Measurements from ENCODE around the gene EFR3B.
A peak's percentile ranks its signal among the peaks of the same experiment; 100 is the strongest.
"Not testable (repeated sequence)": the region's sequence is repeated elsewhere in the genome, so short reads cannot be mapped to it uniquely, and the experiment has no call there.

The EFR3B gene, protein sequence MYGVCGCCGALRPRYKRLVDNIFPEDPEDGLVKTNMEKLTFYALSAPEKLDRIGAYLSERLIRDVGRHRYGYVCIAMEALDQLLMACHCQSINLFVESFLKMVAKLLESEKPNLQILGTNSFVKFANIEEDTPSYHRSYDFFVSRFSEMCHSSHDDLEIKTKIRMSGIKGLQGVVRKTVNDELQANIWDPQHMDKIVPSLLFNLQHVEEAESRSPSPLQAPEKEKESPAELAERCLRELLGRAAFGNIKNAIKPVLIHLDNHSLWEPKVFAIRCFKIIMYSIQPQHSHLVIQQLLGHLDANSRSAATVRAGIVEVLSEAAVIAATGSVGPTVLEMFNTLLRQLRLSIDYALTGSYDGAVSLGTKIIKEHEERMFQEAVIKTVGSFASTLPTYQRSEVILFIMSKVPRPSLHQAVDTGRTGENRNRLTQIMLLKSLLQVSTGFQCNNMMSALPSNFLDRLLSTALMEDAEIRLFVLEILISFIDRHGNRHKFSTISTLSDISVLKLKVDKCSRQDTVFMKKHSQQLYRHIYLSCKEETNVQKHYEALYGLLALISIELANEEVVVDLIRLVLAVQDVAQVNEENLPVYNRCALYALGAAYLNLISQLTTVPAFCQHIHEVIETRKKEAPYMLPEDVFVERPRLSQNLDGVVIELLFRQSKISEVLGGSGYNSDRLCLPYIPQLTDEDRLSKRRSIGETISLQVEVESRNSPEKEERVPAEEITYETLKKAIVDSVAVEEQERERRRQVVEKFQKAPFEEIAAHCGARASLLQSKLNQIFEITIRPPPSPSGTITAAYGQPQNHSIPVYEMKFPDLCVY

DNA sequence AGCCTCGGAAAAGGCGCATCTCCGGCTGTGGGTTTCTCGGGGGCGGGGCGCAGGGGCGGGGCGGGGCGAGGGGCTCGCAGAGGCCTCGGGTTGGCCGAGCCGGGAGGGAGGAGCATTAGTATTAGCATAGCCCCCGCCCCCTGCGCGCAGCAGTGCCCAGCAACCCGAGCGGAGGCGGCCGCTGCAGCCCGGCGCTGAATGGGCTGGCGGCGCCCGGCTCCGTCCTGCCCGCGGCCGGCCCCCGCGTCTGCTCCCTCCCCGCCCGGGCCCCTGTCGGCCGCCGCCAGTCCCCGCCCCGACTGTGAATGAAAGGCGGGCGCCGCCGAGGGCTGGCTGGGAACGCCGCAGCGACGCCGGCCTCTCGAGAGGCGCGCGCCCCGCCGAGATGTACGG, at the start of gene EFR3B:
TSS of gene EFR3B (plus strand) at position 149 of the 393 bp plus-strand sequence. CDS start at position 386, 237 bp downstream.
- peak; percentile 75 to 91 (median 78) for DNase-seq (ENCODE audit: low read depth in 2 of 3, low spot score in 1 of 3)

DNA sequence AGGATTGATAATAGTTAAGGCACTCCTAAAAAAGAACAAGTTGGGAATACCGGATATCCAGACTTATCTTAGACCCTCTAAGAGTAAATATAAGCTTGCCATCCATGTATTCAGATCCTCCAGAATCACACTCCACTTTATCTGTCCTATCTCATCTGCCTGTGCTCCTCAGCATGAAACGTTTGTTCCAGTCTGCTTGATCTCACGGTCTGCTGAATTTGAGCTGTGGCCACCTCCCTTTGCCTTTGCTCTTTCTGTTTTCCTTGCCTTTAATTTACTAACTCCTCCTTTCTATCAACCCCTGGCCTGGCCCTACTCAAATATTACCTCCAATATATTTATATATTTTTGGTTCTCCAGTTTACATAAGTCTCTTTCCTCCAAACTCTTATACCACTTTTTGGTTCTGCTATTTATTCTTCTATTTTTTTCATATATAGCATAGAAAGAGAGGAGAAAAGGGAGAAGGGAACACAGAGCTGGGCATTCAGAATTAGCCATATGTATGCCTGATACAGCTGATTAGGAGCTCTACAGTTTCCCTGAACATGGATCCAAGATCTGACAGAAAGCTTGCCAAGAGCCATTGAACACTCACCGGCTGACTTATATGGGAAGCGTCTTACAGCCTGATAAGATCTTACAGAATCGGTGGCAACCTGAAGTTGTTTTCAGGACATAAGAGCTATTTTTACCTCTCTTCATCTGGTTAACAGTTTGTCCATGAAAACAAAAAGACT, 48.3 kb upstream of the EFR3B start:
- no peak for DNase-seq (ENCODE audit: low read depth in 2 of 3, low spot score in 1 of 3)

DNA sequence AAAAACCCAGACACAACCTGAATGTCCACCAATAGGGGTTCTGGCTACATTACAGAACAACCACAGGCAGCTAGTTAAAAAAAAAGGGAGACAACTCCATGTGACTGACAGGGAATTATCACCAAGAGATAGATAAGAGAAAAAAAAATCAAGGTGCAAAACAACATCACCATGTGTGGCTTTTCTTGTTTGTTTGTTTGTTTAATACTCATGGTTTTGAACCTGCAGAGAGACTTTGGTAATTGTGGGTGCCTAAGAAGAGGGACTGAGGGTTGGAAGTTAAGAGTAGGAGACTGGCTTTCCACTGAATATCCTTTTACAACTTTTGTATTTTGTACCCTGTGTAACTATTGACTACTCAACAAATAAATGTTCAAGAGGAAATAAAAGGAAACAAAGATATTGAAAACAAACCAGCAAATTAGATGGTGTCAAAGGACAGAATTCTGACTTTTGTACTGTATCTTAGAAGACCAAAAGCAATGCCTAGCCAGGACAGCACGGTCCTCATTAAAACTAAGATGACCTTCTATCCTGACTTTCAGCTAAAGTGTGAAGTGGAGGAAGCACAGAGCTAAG, 47.6 kb upstream of the EFR3B start:
- DNase-seq (ENCODE audit: low read depth in 2 of 3, low spot score in 1 of 3), result no peak

DNA sequence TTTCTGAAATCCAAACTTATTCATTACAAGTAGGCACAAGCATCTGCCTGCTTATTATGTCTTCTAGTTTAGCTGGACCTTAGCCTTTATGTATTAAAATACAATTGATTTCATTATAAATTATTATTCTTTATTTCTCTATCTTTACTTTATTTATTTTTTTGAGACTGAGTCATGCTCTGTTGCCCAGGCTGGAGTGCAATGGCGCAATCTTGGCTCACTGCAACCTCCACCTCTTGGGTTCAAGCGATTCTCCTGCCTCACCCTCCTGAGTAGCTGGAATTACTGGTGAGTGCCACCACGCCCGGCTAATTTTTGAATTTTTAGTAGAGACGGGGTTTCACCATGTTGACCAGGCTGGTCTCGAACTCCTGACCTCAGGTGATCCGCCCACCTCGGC, 42.8 kb upstream of the EFR3B start:
- not testable (repeated sequence) for DNase-seq (ENCODE audit: low read depth in 2 of 3, low spot score in 1 of 3)

DNA sequence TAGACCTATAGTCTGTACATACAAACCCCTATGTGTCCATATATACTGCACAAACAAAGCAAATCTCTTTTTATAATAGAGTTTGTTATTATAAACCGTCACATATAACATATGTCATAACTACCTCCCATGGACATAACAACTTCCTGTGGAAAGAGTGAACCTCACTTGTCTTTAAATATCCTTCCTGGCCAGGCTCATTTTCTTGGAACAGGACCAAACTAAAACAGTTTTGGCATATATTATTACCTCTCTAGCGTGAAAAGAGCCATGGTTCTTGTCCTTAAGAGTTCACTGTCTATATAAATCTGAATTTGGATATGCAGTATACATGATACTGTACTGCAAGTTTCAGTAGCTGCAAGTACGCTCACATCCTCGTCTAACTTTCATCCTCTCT, 41.8 kb upstream of the EFR3B start:
- DNase-seq (ENCODE audit: low read depth in 2 of 3, low spot score in 1 of 3), result no peak

DNA sequence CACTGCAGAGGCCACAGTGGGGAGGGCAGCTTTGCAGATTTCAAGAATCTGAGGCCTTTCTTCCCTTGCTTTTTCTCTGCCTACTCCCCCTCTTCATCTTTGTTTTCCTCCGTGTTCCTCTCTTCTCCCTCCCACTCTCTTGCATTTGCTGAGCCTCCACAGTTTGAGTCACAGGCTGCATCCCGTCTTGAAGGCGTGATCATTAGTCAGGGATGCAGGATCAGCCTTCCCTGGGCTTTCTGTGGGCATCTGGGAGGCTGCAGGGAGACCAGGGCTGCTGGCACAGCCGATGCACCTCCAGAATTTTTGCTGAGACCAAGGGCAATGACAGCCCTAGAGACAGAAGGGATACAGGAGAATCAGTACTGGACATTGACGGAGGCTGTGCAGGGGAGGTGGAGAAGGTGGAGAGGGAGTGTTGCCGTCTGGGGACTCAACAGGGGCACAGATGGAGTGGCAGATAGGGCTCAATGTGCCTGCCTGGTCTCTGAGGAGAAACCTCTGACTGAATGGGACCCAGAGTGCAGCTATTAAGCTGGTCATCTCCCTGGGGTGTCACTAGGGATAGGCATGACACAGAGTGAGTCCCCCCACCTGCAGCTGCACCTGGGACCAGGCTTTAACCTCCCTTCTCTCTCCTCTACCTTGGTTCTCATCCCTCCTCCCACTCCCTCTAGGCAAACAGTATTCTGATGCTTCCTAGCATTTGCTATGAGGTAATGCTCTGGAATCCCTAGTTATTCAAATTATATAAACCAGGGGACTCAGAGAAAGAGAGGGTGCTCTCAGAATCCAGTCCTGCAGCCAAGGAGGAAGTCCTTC, 41.2 kb upstream of the EFR3B start:
- no peak for DNase-seq (ENCODE audit: low read depth in 2 of 3, low spot score in 1 of 3)

DNA sequence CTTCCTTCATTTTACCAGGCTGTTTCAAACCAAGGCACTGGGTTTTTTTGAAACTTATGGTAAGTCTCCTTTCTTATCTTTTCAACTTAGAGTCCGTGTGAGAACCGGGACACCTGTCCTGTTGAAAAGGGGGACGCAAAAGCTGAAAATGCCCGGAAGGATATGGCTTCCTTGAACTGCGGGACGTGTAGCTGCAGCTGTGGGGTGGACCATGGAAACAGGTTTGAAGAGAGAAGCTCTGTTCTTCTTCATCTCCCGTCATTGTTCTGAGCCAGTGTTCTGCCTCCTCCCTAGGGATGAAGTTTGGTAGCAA, 40.6 kb upstream of the EFR3B start:
- no peak for DNase-seq (ENCODE audit: low read depth in 2 of 3, low spot score in 1 of 3)

DNA sequence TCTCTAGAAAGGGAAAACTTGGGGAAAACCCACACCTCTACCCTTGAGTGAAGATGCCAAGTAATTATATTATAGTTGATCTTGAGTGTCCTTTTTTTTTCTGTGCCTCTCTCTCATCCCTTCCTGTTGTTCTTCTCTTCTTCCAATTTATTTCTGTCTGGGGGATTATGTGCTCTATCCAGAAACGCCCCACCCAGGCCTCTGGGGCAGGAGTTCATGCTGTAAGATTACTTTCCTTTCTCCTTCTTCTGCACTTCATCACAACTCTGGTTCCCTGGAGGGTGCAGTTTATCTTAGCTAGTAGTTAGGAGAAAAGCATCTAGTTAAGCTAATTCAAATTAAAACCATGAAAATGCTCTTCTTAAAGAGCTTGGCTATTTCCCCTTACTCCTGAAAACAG, 39.8 kb upstream of the EFR3B start:
- no peak for DNase-seq (ENCODE audit: low read depth in 2 of 3, low spot score in 1 of 3)

DNA sequence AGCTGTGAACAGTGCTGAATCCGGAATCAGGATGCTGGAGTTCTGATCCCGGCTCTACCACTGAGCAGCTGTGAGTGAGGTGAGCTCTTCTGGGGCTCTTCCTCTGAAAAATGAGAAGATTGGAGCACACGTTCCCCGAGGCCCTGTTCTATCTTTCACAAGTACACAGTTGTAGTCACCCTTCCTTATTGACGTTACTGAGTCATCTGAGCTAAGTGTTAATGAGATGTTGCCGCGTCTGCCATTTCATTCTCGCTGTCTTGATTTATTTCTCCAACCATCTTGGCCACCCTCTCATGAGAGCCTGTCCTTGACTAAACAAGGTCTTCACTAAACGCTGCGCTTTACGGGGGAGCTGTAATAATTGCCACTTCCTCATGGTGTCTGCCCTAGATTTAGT, 31.9 kb upstream of the EFR3B start:
- no peak for DNase-seq (ENCODE audit: low read depth in 2 of 3, low spot score in 1 of 3)

DNA sequence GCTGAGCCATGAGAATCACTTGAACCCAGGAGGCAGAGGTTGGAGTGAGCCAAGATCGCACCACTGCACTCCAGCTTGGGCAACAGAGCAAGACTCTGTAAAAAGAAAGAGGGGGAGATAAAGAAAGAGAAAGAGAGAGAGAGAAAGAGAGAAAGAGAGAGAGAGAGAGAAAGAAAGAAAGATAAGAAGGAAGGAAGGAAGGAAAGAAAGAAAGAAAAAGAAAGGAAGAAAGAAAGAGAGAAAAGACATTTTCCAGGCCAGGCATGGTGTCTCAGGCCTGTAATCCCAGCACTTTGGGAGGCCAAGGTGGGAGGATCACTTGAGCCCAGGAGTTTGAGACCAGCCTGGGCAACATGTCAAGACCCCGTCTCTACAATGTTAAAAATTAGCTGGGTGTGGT, 30.5 kb upstream of the EFR3B start:
- DNase-seq (ENCODE audit: low read depth in 2 of 3, low spot score in 1 of 3), result not testable (repeated sequence)

DNA sequence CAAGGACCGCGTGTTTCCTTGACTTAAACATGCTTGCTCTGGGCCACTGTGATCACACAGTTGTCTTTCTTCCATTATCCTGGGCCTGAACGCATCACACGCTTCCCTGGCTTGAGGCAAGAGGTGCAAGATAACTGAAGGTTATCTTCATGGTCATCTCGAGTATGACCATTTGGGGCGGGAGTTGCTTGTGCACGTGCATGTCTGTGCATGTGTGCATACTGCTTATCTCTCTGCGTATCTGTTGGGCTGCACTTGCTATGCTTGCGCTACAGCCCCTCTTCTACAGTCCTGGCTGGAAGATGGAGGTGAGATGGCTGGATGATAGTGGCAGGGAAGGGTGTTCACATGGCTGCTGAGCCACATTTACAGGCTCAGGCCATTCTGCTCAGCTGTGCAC, 27.2 kb upstream of the EFR3B start:
- DNase-seq (ENCODE audit: low read depth in 2 of 3, low spot score in 1 of 3), result no peak

DNA sequence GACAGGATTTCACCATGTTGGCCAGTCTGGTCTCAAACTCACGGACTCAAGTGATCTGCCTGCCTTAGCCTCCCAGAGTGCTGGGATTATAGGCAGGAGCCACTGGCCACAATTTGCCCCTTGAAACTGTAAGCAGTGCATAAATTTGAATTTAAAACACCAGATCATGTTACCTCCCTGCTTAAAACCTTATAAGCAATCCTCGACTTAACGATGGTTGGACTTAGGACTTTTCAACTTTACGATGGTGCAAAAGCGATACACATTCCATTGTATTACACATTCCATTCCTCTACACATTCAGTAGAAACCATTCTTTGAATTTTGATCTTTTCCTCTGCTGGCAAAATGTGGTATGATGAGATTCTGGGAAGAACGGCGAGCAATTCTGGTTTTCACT, 23.2 kb upstream of the EFR3B start:
- no peak for DNase-seq (ENCODE audit: low read depth in 2 of 3, low spot score in 1 of 3)

DNA sequence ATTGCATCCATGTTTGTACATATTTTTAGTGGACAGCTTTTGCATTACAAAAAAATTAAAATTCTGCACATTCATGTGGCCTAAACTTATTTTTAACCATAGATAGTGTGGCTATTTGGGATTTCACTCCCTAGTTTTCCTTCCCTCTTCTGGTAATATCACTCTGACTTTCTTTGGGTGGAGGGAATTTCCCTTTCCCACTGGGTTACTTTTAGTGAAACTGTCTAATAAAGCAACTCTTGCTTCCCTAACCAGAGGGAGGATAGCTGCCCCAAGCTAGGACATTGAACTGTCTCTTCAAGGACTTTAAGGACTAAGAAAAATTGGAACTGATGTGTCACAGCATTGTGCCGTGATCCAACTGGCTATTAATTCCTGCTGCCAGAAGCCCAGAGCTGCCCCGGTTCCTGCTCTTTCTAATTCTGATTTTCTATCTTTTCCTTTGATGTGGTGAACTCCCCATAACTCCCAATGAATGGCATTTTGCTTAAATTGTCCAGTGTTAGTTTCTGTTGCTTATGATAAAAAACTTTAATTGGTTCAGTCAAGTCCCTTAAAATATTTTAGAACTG, 20.0 kb upstream of the EFR3B start:
- no peak for DNase-seq (ENCODE audit: low read depth in 2 of 3, low spot score in 1 of 3)

DNA sequence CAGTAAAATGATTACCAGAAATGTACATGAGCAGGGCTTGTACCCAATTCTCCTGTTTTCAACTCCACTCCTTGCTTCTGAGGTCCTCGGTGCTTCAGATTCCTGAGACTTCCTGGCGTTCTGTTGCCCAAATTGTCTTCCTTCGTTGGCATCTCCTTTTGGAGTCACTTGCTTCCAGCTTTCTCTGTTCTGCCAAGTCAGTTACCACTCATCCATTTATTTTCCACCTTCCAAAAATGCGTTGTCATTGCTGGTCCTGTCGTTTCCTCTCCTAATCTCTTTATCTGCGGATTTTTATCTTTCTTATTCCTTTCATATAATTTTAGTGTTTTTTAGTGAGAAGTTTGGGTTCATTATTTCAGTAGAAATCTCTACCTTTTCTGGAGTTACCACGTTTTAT, 18.5 kb upstream of the EFR3B start:
- DNase-seq (ENCODE audit: low read depth in 2 of 3, low spot score in 1 of 3), result no peak

DNA sequence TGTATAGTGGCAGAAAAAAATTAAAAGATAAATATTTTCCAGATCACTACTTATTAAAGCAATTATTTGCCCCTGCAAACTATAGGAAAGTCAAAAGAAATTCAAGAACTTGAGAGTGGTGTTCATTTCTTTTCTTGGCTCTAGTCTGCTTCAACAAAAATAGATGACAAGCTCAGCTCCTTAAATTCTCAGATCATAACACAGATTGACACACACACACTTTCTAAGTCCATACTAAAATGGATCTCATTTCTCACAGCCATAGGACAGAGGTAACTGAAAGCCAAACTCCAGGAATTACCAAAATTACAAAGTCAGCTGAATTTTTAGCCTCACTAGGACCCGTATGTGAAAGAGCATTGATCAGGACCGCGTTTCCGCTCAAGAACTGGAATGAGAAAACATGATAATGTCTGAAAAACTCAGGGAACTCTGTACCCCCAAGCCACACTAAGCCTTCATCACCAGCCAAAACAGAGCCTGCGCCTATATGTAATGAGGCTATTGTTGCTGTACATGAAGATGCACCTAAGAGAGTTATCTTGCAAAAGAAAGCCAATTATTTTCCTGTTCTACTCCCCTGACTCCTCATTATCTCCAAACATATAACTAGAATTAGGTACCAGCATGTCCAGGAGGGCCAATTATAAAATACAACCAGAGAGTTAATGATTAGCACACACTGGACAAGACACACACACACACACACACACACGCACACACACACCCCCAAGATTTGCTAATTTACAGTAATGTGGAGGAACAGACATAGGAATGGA, 16.5 kb upstream of the EFR3B start:
- no peak for DNase-seq (ENCODE audit: low read depth in 2 of 3, low spot score in 1 of 3)

DNA sequence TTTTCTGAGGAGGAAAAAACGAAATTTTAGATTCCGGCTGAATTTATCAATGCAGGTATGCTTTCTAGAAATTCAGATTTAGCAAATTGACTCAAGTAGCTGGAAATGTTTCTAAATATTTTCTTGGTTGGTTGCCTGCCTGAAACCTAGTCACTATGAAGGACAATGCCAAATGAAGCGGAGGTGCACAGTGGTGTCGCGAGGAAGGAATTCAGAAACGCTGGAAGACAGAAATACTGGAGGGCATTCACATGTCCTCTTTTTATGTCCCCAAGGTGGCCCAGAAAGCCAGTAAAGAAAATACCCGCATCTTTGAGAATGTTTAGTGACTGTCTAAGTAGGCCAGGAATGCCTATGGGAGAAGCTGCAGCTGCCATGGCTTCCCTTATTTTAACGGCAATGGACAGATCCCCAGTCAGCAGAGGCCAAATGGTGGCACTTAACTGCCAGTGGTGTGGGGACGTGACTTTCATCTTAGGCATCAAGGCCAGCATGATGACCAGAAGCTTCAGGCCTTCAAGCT, 15.8 kb upstream of the EFR3B start:
- DNase-seq (ENCODE audit: low read depth in 2 of 3, low spot score in 1 of 3), result no peak

DNA sequence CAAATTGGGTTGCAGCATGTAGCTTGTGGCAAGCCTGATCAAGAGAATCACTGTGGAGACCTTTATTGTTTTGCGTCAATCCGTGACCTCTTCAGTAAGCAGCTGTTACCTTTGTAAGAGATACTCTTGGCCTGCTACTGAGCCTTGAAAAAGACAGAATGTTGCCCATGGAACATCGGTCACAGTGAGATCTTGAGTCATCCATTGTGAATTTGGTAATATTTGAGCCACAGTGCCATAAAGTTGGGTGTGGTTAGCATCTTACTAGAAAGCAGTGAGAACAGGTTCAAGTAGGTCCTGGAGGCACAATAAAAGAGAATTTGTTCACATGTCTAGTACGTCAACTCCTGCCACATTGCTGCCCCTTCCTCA, 12.7 kb upstream of the EFR3B start:
- no peak for DNase-seq (ENCODE audit: low read depth in 2 of 3, low spot score in 1 of 3)

DNA sequence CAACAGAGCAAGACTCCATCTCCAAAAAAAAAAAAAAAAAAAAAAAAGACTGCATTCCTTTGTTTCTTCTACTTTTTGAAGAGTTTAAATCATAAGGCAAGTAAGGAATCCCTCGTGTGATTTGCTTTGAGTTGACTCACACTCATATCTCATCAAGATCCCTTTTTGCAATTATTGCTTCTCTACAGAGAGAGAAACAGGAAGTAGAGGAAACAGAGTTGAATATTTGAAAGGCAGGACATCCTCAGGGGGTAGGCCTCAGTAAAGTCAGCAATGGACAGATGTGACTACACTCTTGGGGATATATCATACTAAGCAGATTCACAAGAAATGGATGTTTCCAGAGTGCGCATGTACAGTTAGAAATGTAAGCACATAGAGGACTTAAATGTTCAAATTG, 11.2 kb upstream of the EFR3B start:
- DNase-seq (ENCODE audit: low read depth in 2 of 3, low spot score in 1 of 3), result no peak

DNA sequence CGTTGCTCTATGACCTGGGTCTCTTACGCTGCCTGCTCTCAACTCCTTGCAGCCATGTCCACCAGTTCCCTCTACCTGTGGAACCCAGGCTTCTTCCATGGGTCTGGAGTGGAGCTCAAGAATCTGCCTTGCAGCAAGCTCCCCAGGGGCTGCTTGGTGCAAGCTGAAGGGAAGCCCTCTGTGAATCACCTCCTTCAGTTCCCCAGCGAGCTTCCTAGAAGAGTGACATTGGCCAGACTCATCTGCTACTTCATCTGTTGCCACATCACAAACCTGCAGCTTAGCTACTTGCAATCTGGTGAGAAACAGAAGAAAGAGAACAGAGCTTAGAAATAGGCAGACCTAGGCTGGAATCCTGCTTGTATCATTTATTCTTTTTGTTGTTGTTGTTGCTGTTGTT, 9.8 kb upstream of the EFR3B start:
- no peak for DNase-seq (ENCODE audit: low read depth in 2 of 3, low spot score in 1 of 3)

Measured in stimulated activated CD4-positive, alpha-beta T cell treated with anti-CD3 and anti-CD28 coated beads, Interleukin-12 subunit alpha, Interleukin-12 subunit beta, amount 100 ng/mL, for 48 hours (primary cell).